Loucy (cell line): ENCODE data around the gene RCBTB1.

ENCODE experiments used
- H2AFZ ChIP-seq: fragments of 200-600 bp; sonication (generic); 2 replicates; pipeline ENCODE4 v1.6.0; 2016; ENCODE audit warnings: antibody characterized with exemption, mild to moderate bottlenecking, low read length, moderate library complexity
- H3F3A ChIP-seq: fragments of 200-600 bp; 2 replicates; pipeline ENCODE4 v1.6.0; 2016; ENCODE audit warnings: antibody characterized with exemption, low read depth, mild to moderate bottlenecking
- H3K27me3 ChIP-seq: fragments of 200-600 bp; sonication (generic); 2 replicates; pipeline ENCODE4 v1.6.1; 2014; ENCODE audit warnings: low read length, mild to moderate bottlenecking; ENCODE audit not compliant: insufficient read depth, poor library complexity, severe bottlenecking
- H3K36me3 ChIP-seq: fragments of 200-600 bp; sonication (generic); 2 replicates; pipeline ENCODE4 v1.6.1; 2016; ENCODE audit warnings: low read length; ENCODE audit not compliant: insufficient read depth
- H3K4me1 ChIP-seq: fragments of 200-600 bp; sonication (generic); 2 replicates; pipeline ENCODE4 v1.5.1; 2014; ENCODE audit warnings: low read length, mild to moderate bottlenecking; ENCODE audit not compliant: insufficient read depth, poor library complexity, severe bottlenecking
- H3K4me2 ChIP-seq: fragments of 200-600 bp; sonication (generic); 2 replicates; pipeline ENCODE4 v1.6.0; 2014; ENCODE audit warnings: antibody characterized with exemption, low read length, low read depth, mild to moderate bottlenecking; ENCODE audit not compliant: poor library complexity, severe bottlenecking
- H3K4me3 ChIP-seq: fragments of 200-600 bp; sonication (generic); 2 replicates; pipeline ENCODE4 v1.5.1; 2014; ENCODE audit warnings: low read length, mild to moderate bottlenecking, mixed read lengths; ENCODE audit not compliant: poor library complexity, severe bottlenecking
- H3K79me2 ChIP-seq: fragments of 200-600 bp; sonication (generic); 2 replicates; pipeline ENCODE4 v1.6.1; 2014; ENCODE audit warnings: low read length; ENCODE audit not compliant: insufficient read depth
- H3K9ac ChIP-seq: fragments of 200-600 bp; sonication (generic); 2 replicates; pipeline ENCODE4 v1.6.0; 2014; ENCODE audit warnings: mild to moderate bottlenecking, low read depth, low read length, moderate library complexity; ENCODE audit not compliant: poor library complexity, severe bottlenecking
- H3K9me2 ChIP-seq: fragments of 200-600 bp; sonication (generic); replicated peaks from 2 replicates; pipeline ENCODE4 v1.6.1; 2016; ENCODE audit warnings: low read depth, low read length, mixed read lengths
- H3K9me3 ChIP-seq: fragments of 200-600 bp; sonication (generic); 2 replicates; pipeline ENCODE4 v1.6.1; 2014; ENCODE audit warnings: mild to moderate bottlenecking, antibody characterized with exemption, low read length, low read depth; ENCODE audit not compliant: insufficient read depth
- H4K20me1 ChIP-seq: fragments of 200-600 bp; sonication (generic); 2 replicates; pipeline ENCODE4 v1.6.0; 2014; ENCODE audit warnings: antibody characterized with exemption, low read length, mild to moderate bottlenecking; ENCODE audit not compliant: insufficient read depth, poor library complexity, severe bottlenecking
- EZH2phosphoT487 ChIP-seq: fragments of 200-600 bp; IDR thresholded peaks from 2 replicates; pipeline ENCODE4 v1.6.1; 2018; ENCODE audit warnings: antibody characterized with exemption, mild to moderate bottlenecking, moderate library complexity, borderline replicate concordance
- TF ChIP-seq, protein P1 (sequence below): fragments of 200-600 bp; sonication (generic); conservative IDR thresholded peaks from 2 replicates; pipeline ENCODE4 v1.5.1; 2014; ENCODE audit warnings: mild to moderate bottlenecking, antibody characterized with exemption, low read length

Gene RCBTB1

DNA sequence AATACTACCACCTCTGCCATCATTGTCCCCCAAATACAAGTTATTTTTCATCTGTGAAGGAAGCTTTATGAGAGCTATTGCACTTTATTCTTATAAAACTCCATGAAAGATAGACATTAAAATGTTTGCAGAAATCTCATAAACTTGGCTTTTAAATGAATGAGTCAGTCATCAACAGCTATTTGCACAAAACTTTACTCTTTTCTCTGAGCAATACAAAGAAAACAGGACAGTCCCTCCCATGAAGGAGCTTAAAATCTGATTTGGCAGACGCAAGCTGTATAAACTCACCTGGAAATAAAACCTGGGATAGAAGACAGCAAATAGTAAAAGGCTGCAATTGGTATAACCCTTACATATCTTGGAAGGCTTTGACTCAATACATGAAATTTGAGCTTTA is 16.6 kb upstream of the RCBTB1 start:
- Histone ChIP-seq H3K4me1 (peaks cover 21% of the 10 kb centered on the region), H4K20me1 (no peaks in the 10 kb centered on the region), H3K36me3 (no peaks in the 10 kb centered on the region), H3K4me2 (no peak overlapping the region), H3K9me2 (no peaks in the 10 kb centered on the region), H3K9me3 (no peaks in the 10 kb centered on the region), H2AFZ (no peak overlapping the region), H3K4me3 (no peak overlapping the region), H3K79me2 (no peaks in the 10 kb centered on the region), H3F3A (no peaks in the 10 kb centered on the region), H3K27me3 (no peaks in the 10 kb centered on the region), H3K9ac (no peak overlapping the region)
- TF ChIP-seq, protein P1, sequence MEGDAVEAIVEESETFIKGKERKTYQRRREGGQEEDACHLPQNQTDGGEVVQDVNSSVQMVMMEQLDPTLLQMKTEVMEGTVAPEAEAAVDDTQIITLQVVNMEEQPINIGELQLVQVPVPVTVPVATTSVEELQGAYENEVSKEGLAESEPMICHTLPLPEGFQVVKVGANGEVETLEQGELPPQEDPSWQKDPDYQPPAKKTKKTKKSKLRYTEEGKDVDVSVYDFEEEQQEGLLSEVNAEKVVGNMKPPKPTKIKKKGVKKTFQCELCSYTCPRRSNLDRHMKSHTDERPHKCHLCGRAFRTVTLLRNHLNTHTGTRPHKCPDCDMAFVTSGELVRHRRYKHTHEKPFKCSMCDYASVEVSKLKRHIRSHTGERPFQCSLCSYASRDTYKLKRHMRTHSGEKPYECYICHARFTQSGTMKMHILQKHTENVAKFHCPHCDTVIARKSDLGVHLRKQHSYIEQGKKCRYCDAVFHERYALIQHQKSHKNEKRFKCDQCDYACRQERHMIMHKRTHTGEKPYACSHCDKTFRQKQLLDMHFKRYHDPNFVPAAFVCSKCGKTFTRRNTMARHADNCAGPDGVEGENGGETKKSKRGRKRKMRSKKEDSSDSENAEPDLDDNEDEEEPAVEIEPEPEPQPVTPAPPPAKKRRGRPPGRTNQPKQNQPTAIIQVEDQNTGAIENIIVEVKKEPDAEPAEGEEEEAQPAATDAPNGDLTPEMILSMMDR, result no peak
- no peak for TF ChIP-seq EZH2phosphoT487

DNA sequence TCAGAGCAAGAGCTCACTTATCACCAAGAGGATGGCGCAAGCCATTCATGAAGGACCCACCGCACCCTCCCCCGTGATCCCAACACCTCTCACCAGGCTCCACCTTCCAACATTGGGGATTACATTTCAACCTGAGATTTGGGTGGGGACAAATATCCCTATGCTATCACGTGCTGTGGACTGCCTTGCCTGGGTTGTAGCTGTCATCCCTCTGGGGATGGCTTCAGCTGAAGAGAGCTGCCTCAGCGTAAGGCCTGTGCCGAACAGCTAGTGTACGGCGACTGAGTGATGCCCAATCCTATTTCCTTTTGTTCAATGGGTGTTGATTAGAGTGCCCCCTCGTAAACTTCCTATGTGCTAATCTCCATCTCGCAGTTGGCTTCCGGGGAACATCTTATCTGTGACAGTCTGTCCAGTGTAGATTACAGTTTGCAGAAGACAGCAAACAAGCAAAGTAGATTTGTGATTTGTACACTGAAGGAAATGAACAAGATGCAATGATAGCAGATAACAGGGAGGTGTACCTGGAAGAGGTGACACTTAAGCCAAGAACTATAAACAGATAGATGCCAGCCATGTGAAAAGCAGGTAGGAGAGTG is 11.8 kb upstream of the RCBTB1 start:
- Histone ChIP-seq H3F3A (no peaks in the 10 kb centered on the region), H3K4me3 (no peak overlapping the region), H2AFZ (no peak overlapping the region), H3K9ac (no peak overlapping the region), H3K9me3 (no peaks in the 10 kb centered on the region), H3K36me3 (no peaks in the 10 kb centered on the region), H3K4me2 (no peak overlapping the region), H3K27me3 (no peaks in the 10 kb centered on the region), H4K20me1 (no peaks in the 10 kb centered on the region), H3K79me2 (no peaks in the 10 kb centered on the region), H3K9me2 (no peaks in the 10 kb centered on the region), H3K4me1 (no peaks in the 10 kb centered on the region)
- TF ChIP-seq EZH2phosphoT487, result no peak
- TF ChIP-seq, protein P1, result no peak

DNA sequence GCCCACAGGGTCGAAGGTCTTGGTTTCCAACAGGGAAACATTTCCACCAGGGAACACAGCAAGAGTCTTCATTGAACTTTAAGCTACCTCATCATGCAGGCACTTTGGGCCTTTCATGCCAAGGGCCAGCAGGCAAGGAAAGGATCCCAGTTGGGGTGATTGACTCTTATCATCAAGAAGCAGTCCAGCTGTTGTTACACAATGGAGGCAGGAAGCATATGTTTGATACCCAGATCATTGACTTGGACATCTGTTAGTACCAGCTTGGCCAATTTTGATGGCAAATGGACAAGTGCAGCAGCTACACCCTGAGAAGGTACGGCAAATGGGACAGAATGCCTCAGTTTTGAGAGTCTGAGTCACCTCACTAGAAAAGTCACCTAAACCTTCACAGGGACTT is 10.9 kb upstream of the RCBTB1 start:
- Histone ChIP-seq H3K4me2 (no peak overlapping the region), H3K9ac (no peak overlapping the region)

More for the DNA sequence above, 10.9 kb upstream of the RCBTB1 start:
- Histone ChIP-seq H3K4me1 (no peaks in the 10 kb centered on the region), H3K9me2 (no peaks in the 10 kb centered on the region), H3K4me3 (no peak overlapping the region), H3F3A (no peaks in the 10 kb centered on the region), H3K9me3 (no peaks in the 10 kb centered on the region), H4K20me1 (no peaks in the 10 kb centered on the region), H3K79me2 (no peaks in the 10 kb centered on the region), H3K36me3 (no peaks in the 10 kb centered on the region), H3K27me3 (no peaks in the 10 kb centered on the region), H2AFZ (no peak overlapping the region)
- TF ChIP-seq, protein P1, result no peak
- no peak for TF ChIP-seq EZH2phosphoT487
